GM12873 (cell line): Measurements from ENCODE around the gene PCNX1.

ENCODE experiments used
- TF ChIP-seq, protein P1 (sequence below): IDR thresholded peaks from 2 replicates; pipeline ENCODE4 v1.5.1; 2012; ENCODE audit warnings: low read depth, mild to moderate bottlenecking, moderate library complexity, low read length, control low read depth; ENCODE audit not compliant: insufficient read depth; ENCODE audit errors: missing control alignments

The PCNX1 gene

DNA sequence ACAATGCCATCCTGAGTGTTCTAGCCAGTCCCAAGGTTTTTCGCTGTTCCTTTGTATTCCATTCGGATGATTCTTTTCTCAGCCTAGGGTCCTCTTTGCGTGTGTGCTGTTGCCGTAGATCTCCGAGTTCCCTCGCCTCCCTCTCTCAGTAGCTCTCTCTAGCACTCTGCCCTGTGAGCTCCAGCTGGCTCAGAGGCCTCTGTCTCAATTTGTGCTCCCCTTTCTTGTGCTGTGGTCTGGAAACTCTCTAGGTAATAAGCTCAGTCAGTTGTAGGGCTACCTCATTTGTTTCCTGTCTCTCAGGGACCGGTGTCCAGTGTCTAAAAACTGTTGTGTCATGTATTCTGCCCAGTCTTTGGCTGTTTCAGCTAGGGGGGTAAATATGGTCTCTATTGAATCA is 179.3 kb downstream of the PCNX1 start:
- TF ChIP-seq, protein P1, sequence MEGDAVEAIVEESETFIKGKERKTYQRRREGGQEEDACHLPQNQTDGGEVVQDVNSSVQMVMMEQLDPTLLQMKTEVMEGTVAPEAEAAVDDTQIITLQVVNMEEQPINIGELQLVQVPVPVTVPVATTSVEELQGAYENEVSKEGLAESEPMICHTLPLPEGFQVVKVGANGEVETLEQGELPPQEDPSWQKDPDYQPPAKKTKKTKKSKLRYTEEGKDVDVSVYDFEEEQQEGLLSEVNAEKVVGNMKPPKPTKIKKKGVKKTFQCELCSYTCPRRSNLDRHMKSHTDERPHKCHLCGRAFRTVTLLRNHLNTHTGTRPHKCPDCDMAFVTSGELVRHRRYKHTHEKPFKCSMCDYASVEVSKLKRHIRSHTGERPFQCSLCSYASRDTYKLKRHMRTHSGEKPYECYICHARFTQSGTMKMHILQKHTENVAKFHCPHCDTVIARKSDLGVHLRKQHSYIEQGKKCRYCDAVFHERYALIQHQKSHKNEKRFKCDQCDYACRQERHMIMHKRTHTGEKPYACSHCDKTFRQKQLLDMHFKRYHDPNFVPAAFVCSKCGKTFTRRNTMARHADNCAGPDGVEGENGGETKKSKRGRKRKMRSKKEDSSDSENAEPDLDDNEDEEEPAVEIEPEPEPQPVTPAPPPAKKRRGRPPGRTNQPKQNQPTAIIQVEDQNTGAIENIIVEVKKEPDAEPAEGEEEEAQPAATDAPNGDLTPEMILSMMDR = no peak

DNA sequence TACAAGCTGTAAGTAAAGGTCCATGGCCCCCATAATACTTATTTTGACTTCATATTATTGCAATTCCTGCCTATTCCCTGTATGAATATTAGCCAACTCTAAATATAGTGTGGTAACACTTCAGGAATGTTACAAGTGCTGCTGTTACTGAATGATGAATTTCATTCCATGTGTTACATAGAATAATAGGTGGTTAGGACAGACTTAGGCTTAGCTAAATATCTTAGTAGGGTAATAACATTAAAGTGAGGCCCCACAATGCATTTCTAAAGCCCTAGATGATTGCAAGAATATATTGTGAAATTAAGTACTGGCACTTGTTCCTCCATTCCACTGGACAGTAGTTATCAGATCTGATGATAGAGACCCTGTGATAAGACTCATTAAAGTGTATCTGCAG is 182.7 kb downstream of the PCNX1 start:
- TF ChIP-seq, protein P1 = no peak

GRCh38 chr14:71094722-71095121 is 187.5 kb downstream of the PCNX1 start:
- TF ChIP-seq, protein P1 = no peak

DNA sequence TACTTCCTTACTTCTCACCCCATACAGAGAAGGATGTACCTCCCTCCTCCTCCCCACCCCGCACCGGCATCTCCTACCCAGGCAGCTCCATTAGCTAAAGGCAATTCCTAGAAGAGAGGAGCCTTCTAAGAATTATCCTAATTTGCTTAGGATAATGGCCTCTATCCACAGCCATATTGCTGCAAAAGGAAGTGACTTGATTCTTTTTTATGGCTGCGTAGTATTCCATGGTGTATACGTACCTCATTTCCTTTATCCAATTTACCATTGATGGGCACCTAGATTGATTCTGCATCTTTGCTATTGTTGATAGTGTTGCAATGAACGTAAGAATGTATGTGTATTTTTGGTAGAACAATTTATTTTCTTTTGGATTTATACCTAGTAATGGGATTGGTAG is 189.7 kb downstream of the PCNX1 start:
- TF ChIP-seq, protein P1 = no peak

- TF ChIP-seq, protein P1 = peak; percentile 78
Measured at GRCh38 chr14:71103662-71104484, 196.6 kb downstream of the PCNX1 start.

GRCh38 chr14:71105177-71105576 is 197.9 kb downstream of the PCNX1 start:
- TF ChIP-seq, protein P1 = no peak

GRCh38 chr14:71107921-71108320 is 200.7 kb downstream of the PCNX1 start:
- TF ChIP-seq, protein P1 = no peak
